Sigmoid colon (tissue), 4 donors: ENCODE results near the gene FBP1.

Experiments
- EP300 ChIP-seq, 4 donors: sonication (generic); formaldehyde crosslinking; IDR thresholded peaks; one replicate each; pipeline ENCODE4 v1.6.1; 2017; ENCODE audit warnings: antibody characterized with exemption in 4 of 4
- POLR2A ChIP-seq, 2 donors: fragments of 450-650 bp; IDR thresholded peaks; one replicate each; pipeline ENCODE4 v1.6.1; 2016; ENCODE audit warnings: antibody characterized with exemption in 2 of 2, mild to moderate bottlenecking in 2 of 2, moderate library complexity in 2 of 2
- POLR2AphosphoS5 ChIP-seq, 4 donors: sonication (generic); formaldehyde crosslinking; IDR thresholded peaks; one replicate each; pipeline ENCODE4 v1.6.1; 2017; ENCODE audit warnings: antibody characterized with exemption in 4 of 4
- TF ChIP-seq, protein P1 (sequence below), 4 experiments: fragments of 450-650 bp in 3 of 4; fragments of 200-600 bp in 1 of 4; IDR thresholded peaks; one replicate each; pipeline ENCODE4 v1.5.1; 2016 to 2019; ENCODE audit warnings: antibody characterized with exemption in 4 of 4, mild to moderate bottlenecking in 3 of 4, moderate library complexity in 2 of 4

GRCh38 chr9:94657021-94657725 lies 17.9 kb upstream of the FBP1 start:
- TF ChIP-seq POLR2A (IDR thresholded peaks at IDR 0.05): no peak
- TF ChIP-seq, protein P1, sequence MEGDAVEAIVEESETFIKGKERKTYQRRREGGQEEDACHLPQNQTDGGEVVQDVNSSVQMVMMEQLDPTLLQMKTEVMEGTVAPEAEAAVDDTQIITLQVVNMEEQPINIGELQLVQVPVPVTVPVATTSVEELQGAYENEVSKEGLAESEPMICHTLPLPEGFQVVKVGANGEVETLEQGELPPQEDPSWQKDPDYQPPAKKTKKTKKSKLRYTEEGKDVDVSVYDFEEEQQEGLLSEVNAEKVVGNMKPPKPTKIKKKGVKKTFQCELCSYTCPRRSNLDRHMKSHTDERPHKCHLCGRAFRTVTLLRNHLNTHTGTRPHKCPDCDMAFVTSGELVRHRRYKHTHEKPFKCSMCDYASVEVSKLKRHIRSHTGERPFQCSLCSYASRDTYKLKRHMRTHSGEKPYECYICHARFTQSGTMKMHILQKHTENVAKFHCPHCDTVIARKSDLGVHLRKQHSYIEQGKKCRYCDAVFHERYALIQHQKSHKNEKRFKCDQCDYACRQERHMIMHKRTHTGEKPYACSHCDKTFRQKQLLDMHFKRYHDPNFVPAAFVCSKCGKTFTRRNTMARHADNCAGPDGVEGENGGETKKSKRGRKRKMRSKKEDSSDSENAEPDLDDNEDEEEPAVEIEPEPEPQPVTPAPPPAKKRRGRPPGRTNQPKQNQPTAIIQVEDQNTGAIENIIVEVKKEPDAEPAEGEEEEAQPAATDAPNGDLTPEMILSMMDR (IDR thresholded peaks at IDR 0.05): no peak
- TF ChIP-seq POLR2AphosphoS5 (IDR thresholded peaks at IDR 0.05): no peak
- TF ChIP-seq EP300 (IDR thresholded peaks at IDR 0.05): no peak
